NCI-H1092 treated with DMSO at 0.1 percent for 48 hours (cell line): ENCODE results near the gene FIGNL2.
A peak's percentile ranks its signal among the peaks of the same experiment; 100 is the strongest.
"Not testable (repeated sequence)": the region's sequence is repeated elsewhere in the genome, so short reads cannot be mapped to it uniquely, and the experiment has no call there.

Experiments used
- DNase-seq: peaks from one replicate; lab custom pipeline; 2025; lab: John Stamatoyannopoulos, UW

FIGNL2 gene

GRCh38 chr12:51836041-51836826 is 12.3 kb downstream of the FIGNL2 start:
- no peak for DNase-seq

- no peak for DNase-seq
Measured at GRCh38 chr12:51834411-51834810, 14.1 kb downstream of the FIGNL2 start.

- DNase-seq: no peak
Measured at GRCh38 chr12:51833448-51834227, 14.9 kb downstream of the FIGNL2 start.

- DNase-seq: no peak
Measured at GRCh38 chr12:51832354-51833107, 16.0 kb downstream of the FIGNL2 start.

- DNase-seq: not testable (repeated sequence)
Measured at GRCh38 chr12:51831817-51832216, 16.7 kb downstream of the FIGNL2 start.

GRCh38 chr12:51829641-51830040 is 18.9 kb downstream of the FIGNL2 start:
- no peak for DNase-seq

GRCh38 chr12:51829011-51829481 is 19.5 kb downstream of the FIGNL2 start:
- no peak for DNase-seq

- DNase-seq: no peak
Measured at GRCh38 chr12:51827925-51828818, 20.3 kb downstream of the FIGNL2 start.

GRCh38 chr12:51826881-51827280 is 21.6 kb downstream of the FIGNL2 start:
- no peak for DNase-seq

- DNase-seq: no peak
Measured at GRCh38 chr12:51825216-51825615, 23.3 kb downstream of the FIGNL2 start.

- peak; percentile 51 for DNase-seq
Measured at GRCh38 chr12:51823875-51824565, 24.5 kb downstream of the FIGNL2 start.

GRCh38 chr12:51822956-51823355 is 25.6 kb downstream of the FIGNL2 start:
- no peak for DNase-seq

GRCh38 chr12:51822261-51822616 is 26.3 kb downstream of the FIGNL2 start:
- no peak for DNase-seq

GRCh38 chr12:51821440-51822260 is 26.9 kb downstream of the FIGNL2 start:
- DNase-seq: no peak

GRCh38 chr12:51820526-51821439 is 27.7 kb downstream of the FIGNL2 start:
- DNase-seq: peak; percentile 83

- DNase-seq: peak; percentile 39
Measured at GRCh38 chr12:51819736-51820525, 28.6 kb downstream of the FIGNL2 start.

- DNase-seq: no peak
Measured at GRCh38 chr12:51818566-51819300, 29.8 kb downstream of the FIGNL2 start.
